ENCODE measurements around the gene REST.

The REST gene

DNA sequence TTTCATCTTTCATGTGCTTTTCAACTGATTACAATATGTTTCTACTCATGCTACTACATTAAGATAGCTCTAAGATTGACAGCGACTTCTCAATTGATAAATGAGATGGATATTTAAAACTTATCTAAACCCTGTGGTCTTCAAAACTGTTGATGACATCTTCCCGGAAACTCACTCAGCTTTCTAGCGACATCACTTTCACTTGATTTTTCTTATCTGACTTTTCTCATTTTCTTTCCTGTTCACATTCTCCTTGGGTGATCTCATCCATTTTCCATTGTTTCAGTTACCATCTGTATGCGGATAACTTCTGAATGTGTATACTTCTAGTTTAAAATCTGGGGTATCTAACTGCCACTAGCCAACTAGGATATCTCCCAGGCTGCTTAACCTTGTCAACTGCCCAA, 74.1 kb downstream of the REST start:
- TF ChIP-seq TAF1 (IDR thresholded peaks at IDR 0.05; ENCODE audit: borderline replicate concordance, insufficient read depth, low read length) (no peak), POLR2AphosphoS5 (IDR thresholded peaks at IDR 0.05; ENCODE audit: low read depth, low read length) (no peak), FOXP2 (optimal IDR thresholded peaks at IDR 0.05; ENCODE audit: borderline replicate concordance, extremely low read depth, extremely low read length, insufficient read depth) (no peak), SIN3A (IDR thresholded peaks at IDR 0.05; ENCODE audit: borderline replicate concordance, insufficient read depth, low read length) (no peak)
- TF ChIP-seq, protein P1, sequence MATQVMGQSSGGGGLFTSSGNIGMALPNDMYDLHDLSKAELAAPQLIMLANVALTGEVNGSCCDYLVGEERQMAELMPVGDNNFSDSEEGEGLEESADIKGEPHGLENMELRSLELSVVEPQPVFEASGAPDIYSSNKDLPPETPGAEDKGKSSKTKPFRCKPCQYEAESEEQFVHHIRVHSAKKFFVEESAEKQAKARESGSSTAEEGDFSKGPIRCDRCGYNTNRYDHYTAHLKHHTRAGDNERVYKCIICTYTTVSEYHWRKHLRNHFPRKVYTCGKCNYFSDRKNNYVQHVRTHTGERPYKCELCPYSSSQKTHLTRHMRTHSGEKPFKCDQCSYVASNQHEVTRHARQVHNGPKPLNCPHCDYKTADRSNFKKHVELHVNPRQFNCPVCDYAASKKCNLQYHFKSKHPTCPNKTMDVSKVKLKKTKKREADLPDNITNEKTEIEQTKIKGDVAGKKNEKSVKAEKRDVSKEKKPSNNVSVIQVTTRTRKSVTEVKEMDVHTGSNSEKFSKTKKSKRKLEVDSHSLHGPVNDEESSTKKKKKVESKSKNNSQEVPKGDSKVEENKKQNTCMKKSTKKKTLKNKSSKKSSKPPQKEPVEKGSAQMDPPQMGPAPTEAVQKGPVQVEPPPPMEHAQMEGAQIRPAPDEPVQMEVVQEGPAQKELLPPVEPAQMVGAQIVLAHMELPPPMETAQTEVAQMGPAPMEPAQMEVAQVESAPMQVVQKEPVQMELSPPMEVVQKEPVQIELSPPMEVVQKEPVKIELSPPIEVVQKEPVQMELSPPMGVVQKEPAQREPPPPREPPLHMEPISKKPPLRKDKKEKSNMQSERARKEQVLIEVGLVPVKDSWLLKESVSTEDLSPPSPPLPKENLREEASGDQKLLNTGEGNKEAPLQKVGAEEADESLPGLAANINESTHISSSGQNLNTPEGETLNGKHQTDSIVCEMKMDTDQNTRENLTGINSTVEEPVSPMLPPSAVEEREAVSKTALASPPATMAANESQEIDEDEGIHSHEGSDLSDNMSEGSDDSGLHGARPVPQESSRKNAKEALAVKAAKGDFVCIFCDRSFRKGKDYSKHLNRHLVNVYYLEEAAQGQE (IDR thresholded peaks at IDR 0.05; ENCODE audit: insufficient read depth in 1 of 2, low read depth in 2 of 2, low read length in 2 of 2), result no peak

DNA sequence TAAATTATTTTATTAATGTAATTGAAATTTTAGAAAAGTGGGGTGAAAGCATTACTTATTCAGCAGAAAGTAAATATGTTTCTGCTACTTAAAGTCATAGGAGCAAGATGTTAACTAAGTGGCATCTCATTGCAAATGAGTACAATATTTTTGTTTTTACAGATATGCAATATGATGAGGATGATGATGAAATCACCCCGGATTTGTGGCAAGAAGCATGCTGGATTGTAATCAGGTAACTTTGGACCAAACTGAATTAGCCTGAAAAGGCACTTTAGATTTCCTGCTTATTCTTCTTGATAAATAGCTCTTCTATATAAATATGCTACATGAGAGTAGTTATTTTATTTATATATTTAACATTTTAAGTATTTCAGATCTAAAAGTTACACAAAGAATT, 78.5 kb downstream of the REST start:
- no peak for TF ChIP-seq SIN3A (IDR thresholded peaks at IDR 0.05; ENCODE audit: borderline replicate concordance, insufficient read depth, low read length)
- TF ChIP-seq, protein P1 (IDR thresholded peaks at IDR 0.05; ENCODE audit: insufficient read depth in 1 of 2, low read depth in 2 of 2, low read length in 2 of 2), result no peak

DNA sequence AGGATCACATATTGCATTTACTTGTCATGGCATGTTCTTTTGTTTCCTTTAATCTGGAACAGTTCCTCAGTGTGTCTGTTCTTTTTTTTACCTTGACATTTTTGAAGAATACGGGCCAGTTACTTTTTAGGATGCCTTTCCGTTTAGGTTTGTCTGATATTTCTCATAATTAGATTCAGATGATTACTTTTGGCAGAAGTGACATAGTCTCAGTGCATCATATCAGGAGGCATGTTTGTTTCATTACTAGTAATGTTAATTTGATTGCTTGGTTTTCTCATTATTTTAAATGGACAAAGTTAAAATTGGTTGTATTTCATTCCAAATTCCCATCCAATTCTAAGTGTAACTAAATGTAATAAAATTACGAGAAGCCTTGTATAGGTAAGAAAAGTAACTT, 79.3 kb downstream of the REST start:
- TF ChIP-seq FOXP2 (optimal IDR thresholded peaks at IDR 0.05; ENCODE audit: borderline replicate concordance, extremely low read depth, extremely low read length, insufficient read depth) (no peak), POLR2AphosphoS5 (IDR thresholded peaks at IDR 0.05; ENCODE audit: low read depth, low read length) (no peak), SIN3A (IDR thresholded peaks at IDR 0.05; ENCODE audit: borderline replicate concordance, insufficient read depth, low read length) (no peak), TAF1 (IDR thresholded peaks at IDR 0.05; ENCODE audit: borderline replicate concordance, insufficient read depth, low read length) (no peak)
- TF ChIP-seq, protein P1 (IDR thresholded peaks at IDR 0.05; ENCODE audit: insufficient read depth in 1 of 2, low read depth in 2 of 2, low read length in 2 of 2), result no peak

DNA sequence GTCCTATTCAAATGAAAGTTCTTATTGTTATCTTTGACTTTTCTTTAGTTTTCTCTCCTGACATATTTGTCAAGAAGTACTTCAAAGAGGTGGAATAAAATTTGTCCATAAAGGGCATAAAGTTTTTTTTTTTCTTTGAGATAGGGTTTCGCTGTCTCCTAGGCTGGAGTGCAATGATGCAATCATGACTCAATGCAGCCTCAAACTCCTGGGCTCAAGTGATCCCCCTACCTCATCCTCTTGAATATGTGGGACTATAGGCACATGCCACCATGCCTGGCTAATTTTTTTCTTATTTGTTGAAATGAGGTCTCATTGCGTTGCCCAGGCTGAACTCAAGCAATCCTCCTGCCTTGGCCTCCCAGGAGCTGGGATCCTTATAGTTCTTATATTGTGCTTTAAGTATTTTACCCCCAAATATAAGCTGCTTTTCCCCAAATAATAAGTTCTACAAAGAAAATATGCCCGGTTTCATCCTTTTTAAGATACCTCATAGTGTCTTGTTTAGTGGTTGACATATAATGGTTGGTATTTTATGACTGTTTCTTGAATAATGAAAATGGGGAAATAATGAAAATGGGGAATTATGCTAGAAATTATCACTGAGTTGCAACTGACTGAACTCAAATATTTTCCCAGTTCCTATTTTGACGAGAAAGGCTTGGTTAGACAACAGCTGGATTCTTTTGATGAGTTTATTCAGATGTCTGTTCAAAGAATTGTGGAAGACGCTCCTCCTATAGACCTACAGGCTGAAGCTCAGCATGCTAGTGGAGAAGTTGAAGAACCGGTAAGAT, 82.6 kb downstream of the REST start:
- TF ChIP-seq TAF1 (IDR thresholded peaks at IDR 0.05; ENCODE audit: borderline replicate concordance, insufficient read depth, low read length), result no peak
- TF ChIP-seq, protein P1 (IDR thresholded peaks at IDR 0.05; ENCODE audit: insufficient read depth in 1 of 2, low read depth in 2 of 2, low read length in 2 of 2), result no peak
- TF ChIP-seq SIN3A (IDR thresholded peaks at IDR 0.05; ENCODE audit: borderline replicate concordance, insufficient read depth, low read length), result no peak
- TF ChIP-seq FOXP2 (optimal IDR thresholded peaks at IDR 0.05; ENCODE audit: borderline replicate concordance, extremely low read depth, extremely low read length, insufficient read depth), result no peak
- no peak for TF ChIP-seq POLR2AphosphoS5 (IDR thresholded peaks at IDR 0.05; ENCODE audit: low read depth, low read length)
